ENCODE data around the gene TMEM218.

DNA sequence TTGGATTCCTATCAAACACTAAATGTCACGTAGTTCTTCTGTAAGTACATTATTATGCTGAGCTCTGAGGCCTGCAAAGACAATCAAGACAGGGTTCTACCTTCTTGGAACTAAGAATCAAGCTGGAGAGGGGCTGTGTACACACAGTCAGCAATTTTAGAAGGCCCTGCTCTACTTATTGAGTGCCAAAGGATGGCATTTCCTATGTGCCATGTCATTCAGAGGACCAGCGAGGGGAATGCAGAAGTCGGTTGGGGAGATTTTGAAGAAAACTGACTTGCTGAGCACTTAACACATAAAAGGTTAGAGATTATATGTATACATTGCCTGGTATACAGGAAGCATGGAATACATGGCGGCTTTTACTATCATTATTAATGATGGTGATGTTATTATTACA, 43.1 kb downstream of the TMEM218 start:
- TF ChIP-seq, protein P1, sequence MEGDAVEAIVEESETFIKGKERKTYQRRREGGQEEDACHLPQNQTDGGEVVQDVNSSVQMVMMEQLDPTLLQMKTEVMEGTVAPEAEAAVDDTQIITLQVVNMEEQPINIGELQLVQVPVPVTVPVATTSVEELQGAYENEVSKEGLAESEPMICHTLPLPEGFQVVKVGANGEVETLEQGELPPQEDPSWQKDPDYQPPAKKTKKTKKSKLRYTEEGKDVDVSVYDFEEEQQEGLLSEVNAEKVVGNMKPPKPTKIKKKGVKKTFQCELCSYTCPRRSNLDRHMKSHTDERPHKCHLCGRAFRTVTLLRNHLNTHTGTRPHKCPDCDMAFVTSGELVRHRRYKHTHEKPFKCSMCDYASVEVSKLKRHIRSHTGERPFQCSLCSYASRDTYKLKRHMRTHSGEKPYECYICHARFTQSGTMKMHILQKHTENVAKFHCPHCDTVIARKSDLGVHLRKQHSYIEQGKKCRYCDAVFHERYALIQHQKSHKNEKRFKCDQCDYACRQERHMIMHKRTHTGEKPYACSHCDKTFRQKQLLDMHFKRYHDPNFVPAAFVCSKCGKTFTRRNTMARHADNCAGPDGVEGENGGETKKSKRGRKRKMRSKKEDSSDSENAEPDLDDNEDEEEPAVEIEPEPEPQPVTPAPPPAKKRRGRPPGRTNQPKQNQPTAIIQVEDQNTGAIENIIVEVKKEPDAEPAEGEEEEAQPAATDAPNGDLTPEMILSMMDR (conservative IDR thresholded peaks at IDR 0.05): no peak
- TF ChIP-seq EZH2 (IDR thresholded peaks at IDR 0.05; ENCODE audit: low read depth): no peak

All from PC-9 (cell line).